IMR-90 (cell line): Measurements from ENCODE around the gene TRAPPC10. TPM values are rescaled to one million over a fixed set of nuclear protein-coding genes. Genes with fewer than 3 reads are reported as not detected.

Experiments
- ATAC-seq: fragments of 200-7000 bp; cut with Tn5 transposase; 2 replicates; pipeline ENCODE4 v1.9.1; 2020; ENCODE audit warnings: low read depth, mild to moderate bottlenecking, moderate library complexity
- BruUV-seq: library from RNA; stranded (reverse); fragments of 400-500 nt; replicated peaks from 2 replicates; lab custom pipeline; 2021; lab: Mats Ljungman, UMichigan
- CTCF ChIA-PET: fragments of 300-600 bp; formaldehyde crosslinking; extraction: SDS; loops from one replicate; lab custom pipeline; 2021; ENCODE audit warnings: antibody characterized with exemption; lab: Yijun Ruan, JAX
- POLR2A ChIA-PET: fragments of 300-600 bp; sonication (Branson Sonifier 250); formaldehyde crosslinking; loops from one replicate; lab custom pipeline; 2022; ENCODE audit warnings: antibody characterized with exemption; ENCODE audit not compliant: unreplicated experiment; lab: Charles Lee
- DNase-seq: peaks from one replicate; pipeline ENCODE4 v3.0.0; 2013
- H2AFZ ChIP-seq: replicated peaks from 2 replicates; pipeline ENCODE3; 2013; ENCODE audit warnings: low read length, mild to moderate bottlenecking; ENCODE audit not compliant: poor library complexity
- H2AK5ac ChIP-seq: 2 replicates; pipeline ENCODE4 v1.6.1; 2013; ENCODE audit warnings: low read depth, low read length, inconsistent platforms
- H2AK9ac ChIP-seq: replicated peaks from 2 replicates; pipeline ENCODE3; 2013; ENCODE audit warnings: mild to moderate bottlenecking, low read depth, low read length, moderate library complexity; ENCODE audit not compliant: poor library complexity
- H2BK120ac ChIP-seq: 2 replicates; pipeline ENCODE4 v1.6.1; 2013; ENCODE audit warnings: low read depth, low read length, inconsistent platforms
- H2BK15ac ChIP-seq: 3 replicates; pipeline ENCODE4 v1.6.1; 2013; ENCODE audit warnings: low read depth, low read length, inconsistent platforms
- H2BK20ac ChIP-seq: 2 replicates; pipeline ENCODE4 v1.6.1; 2013; ENCODE audit warnings: low read depth, mild to moderate bottlenecking, inconsistent platforms, low read length, moderate library complexity
- H2BK5ac ChIP-seq: 2 replicates; pipeline ENCODE4 v1.6.1; 2013; ENCODE audit warnings: mild to moderate bottlenecking, low read depth, low read length, inconsistent platforms; ENCODE audit not compliant: poor library complexity, severe bottlenecking
- H3K14ac ChIP-seq: replicated peaks from 2 replicates; pipeline ENCODE4 v1.6.1; 2013; ENCODE audit warnings: low read depth, low read length, inconsistent platforms
- H3K18ac ChIP-seq: 2 replicates; pipeline ENCODE4 v1.6.1; 2013; ENCODE audit warnings: low read depth, low read length, control low read depth
- H3K23ac ChIP-seq: 2 replicates; pipeline ENCODE4 v1.6.1; 2013; ENCODE audit warnings: low read depth, low read length, inconsistent platforms
- H3K27ac ChIP-seq: 2 replicates; pipeline ENCODE4 v1.5.1; 2013; ENCODE audit warnings: mild to moderate bottlenecking, control low read depth, low read length; ENCODE audit not compliant: insufficient read depth
- H3K27me3 ChIP-seq: 2 replicates; pipeline ENCODE4 v1.6.1; 2013; ENCODE audit warnings: low read length; ENCODE audit not compliant: control insufficient read depth, insufficient read depth
- H3K36me3 ChIP-seq: 2 replicates; pipeline ENCODE4 v1.6.1; 2013; ENCODE audit warnings: low read length, mixed read lengths; ENCODE audit not compliant: control insufficient read depth, insufficient read depth
- H3K4ac ChIP-seq: 2 replicates; pipeline ENCODE4 v1.6.1; 2013; ENCODE audit warnings: low read depth, low read length, inconsistent platforms
- H3K4me1 ChIP-seq: 2 replicates; pipeline ENCODE4 v1.6.1; 2013; ENCODE audit warnings: low read length, mixed read lengths; ENCODE audit not compliant: control insufficient read depth, insufficient read depth
- H3K4me2 ChIP-seq: 2 replicates; pipeline ENCODE4 v1.6.1; 2013; ENCODE audit warnings: low read depth, mild to moderate bottlenecking, control low read depth, low read length, moderate library complexity
- H3K4me3 ChIP-seq: 2 replicates; pipeline ENCODE4 v1.5.1; 2013; ENCODE audit warnings: low read depth, mild to moderate bottlenecking, control low read depth, low read length, moderate library complexity; ENCODE audit not compliant: insufficient read depth
- H3K56ac ChIP-seq: 2 replicates; pipeline ENCODE4 v1.6.1; 2013; ENCODE audit warnings: low read length, inconsistent platforms; ENCODE audit not compliant: insufficient read depth; ENCODE audit errors: extremely low read depth
- H3K79me1 ChIP-seq, 2 experiments: 2 replicates each; pipeline ENCODE4 v1.6.1; 2013; ENCODE audit warnings: low read length in 2 of 2, inconsistent platforms in 1 of 2, low read depth in 1 of 2
- H3K9ac ChIP-seq: 2 replicates; pipeline ENCODE4 v1.6.1; 2013; ENCODE audit warnings: low read depth, low read length, control low read depth
- H3K9me1 ChIP-seq: 2 replicates; pipeline ENCODE4 v1.6.1; 2013; ENCODE audit warnings: low read length, inconsistent platforms; ENCODE audit not compliant: insufficient read depth
- H3K9me3 ChIP-seq: 2 replicates; pipeline ENCODE4 v1.6.1; 2013; ENCODE audit warnings: low read length; ENCODE audit not compliant: control insufficient read depth, insufficient read depth
- H4K20me1 ChIP-seq: 2 replicates; pipeline ENCODE4 v1.6.1; 2013; ENCODE audit warnings: low read length, inconsistent platforms; ENCODE audit not compliant: insufficient read depth
- H4K5ac ChIP-seq: 2 replicates; pipeline ENCODE4 v1.6.1; 2013; ENCODE audit warnings: mild to moderate bottlenecking, low read depth, low read length, control low read depth
- H4K8ac ChIP-seq, 2 experiments: 2 replicates each; pipeline ENCODE4 v1.6.1; 2013; ENCODE audit warnings: low read depth in 2 of 2, low read length in 2 of 2, control low read depth in 1 of 2, inconsistent platforms in 1 of 2
- H4K91ac ChIP-seq: 2 replicates; pipeline ENCODE4 v1.6.1; 2013; ENCODE audit warnings: low read depth, low read length, inconsistent platforms; ENCODE audit not compliant: insufficient read depth
- MXI1 ChIP-seq: IDR thresholded peaks from 2 replicates; pipeline ENCODE4 v1.6.1; 2012; ENCODE audit warnings: low read depth, mild to moderate bottlenecking, low read length, moderate library complexity, borderline replicate concordance
- RCOR1 ChIP-seq: IDR thresholded peaks from 2 replicates; pipeline ENCODE4 v1.6.1; 2012; ENCODE audit warnings: mild to moderate bottlenecking, low read length, improper control_type of control experiment; ENCODE audit not compliant: insufficient replicate concordance
- USF2 ChIP-seq: fragments of 150-350 bp; IDR thresholded peaks from 2 replicates; pipeline ENCODE4 v1.6.1; 2017; ENCODE audit warnings: mild to moderate bottlenecking, antibody characterized with exemption, low read length, low read depth
- whole genome bisulfite sequencing, 2 experiments: methylation state at CpG; one replicate each; pipeline versions ENCODE4 v1.1.5 to v1.1.7; 2013; ENCODE audit warnings: missing lambda C conversion rate in 2 of 2; ENCODE audit not compliant: insufficient read length in 1 of 2; ENCODE audit errors: extremely low coverage in 2 of 2; 5-methylcytosine and 5-hydroxymethylcytosine counted together
- dilution Hi-C: fragments of 300-500 bp; cut with HindIII; formaldehyde crosslinking; loops from one replicate; pipeline ENCODE4 v1.14.3; 2018; ENCODE audit warnings: low sequenced_read_pairs; ENCODE audit not compliant: unreplicated experiment
- in situ Hi-C: fragments of 300-500 bp; cut with MboI; formaldehyde crosslinking; loops from 3 replicates; pipeline ENCODE4 v1.14.3; 2019; ENCODE audit warnings: low sequenced_read_pairs, inconsistent platforms, mixed read lengths
- intact Hi-C: fragments of 100-400 bp; cut with micrococcal nuclease; formaldehyde crosslinking; loops from 2 replicates; pipeline ENCODE4 v1.10.0; 2022
- polyA plus RNA-seq, 3 experiments: library from polyadenylated mRNA; depleted of rRNA; stranded (reverse); fragments of >200 nt; gene quantifications; 2 replicates each; pipeline ENCODE4 v1.2.3, GENCODE V29; 2012; ENCODE audit warnings: low replicate concordance in 1 of 3
- total RNA-seq: library from RNA; depleted of rRNA; stranded (reverse); fragments of >200 nt; gene quantifications from 2 replicates; pipeline ENCODE4 v1.2.3, GENCODE V29; 2012

Gene TRAPPC10
- total and polyA plus RNA-seq, 2 of the 4 experiments (the other 2 are of a cell fraction): 17.8 to 18.1 TPM

GRCh38 chr21:43983390-43983789, 28.7 kb upstream of the TRAPPC10 start:
- no peak overlapping the region for H3K23ac ChIP-seq
- H3K4me1 ChIP-seq: no peaks in the 10 kb centered on the region; the same call in 1 of the 2 replicates
- H2AFZ ChIP-seq: no peak overlapping the region
- H3K14ac ChIP-seq: no peak overlapping the region
- H3K9me3 ChIP-seq: no peaks in the 10 kb centered on the region
- H3K36me3 ChIP-seq: peaks cover 20% of the 10 kb centered on the region
- no peak overlapping the region for H3K4me3 ChIP-seq
- H3K27me3 ChIP-seq: no peaks in the 10 kb centered on the region
- no peak overlapping the region for H3K4ac ChIP-seq
- in situ Hi-C loops (no loop called here), intact Hi-C loops (no loop called here), dilution Hi-C loops (no loop called here)
- no peak overlapping the region for H3K18ac ChIP-seq
- DNase-seq (no peak), ATAC-seq (no peak)
- ChIA-PET CTCF (no interaction called here), POLR2A (no interaction called here)
- no peak overlapping the region for H2BK15ac ChIP-seq
- H2AK5ac ChIP-seq: no peak overlapping the region
- H2BK120ac ChIP-seq: no peak overlapping the region
- no peak overlapping the region for H4K8ac ChIP-seq
- TF ChIP-seq RCOR1: no peak
- no peak for TF ChIP-seq USF2
- TF ChIP-seq MXI1: no peak
- no TSS peak for BruUV-seq
- H4K5ac ChIP-seq: no peak overlapping the region
- no peak overlapping the region for H2AK9ac ChIP-seq
- no peak overlapping the region for H3K56ac ChIP-seq
- H2BK20ac ChIP-seq: no peak overlapping the region
- no peak overlapping the region for H2BK5ac ChIP-seq
- no peak overlapping the region for H3K9ac ChIP-seq
- no peak overlapping the region for H3K27ac ChIP-seq
- H4K91ac ChIP-seq: no peak overlapping the region
- no peaks in the 10 kb centered on the region for H3K9me1 ChIP-seq
- H4K20me1 ChIP-seq: no peaks in the 10 kb centered on the region; the same call in 1 of the 2 replicates
- WGBS, 2 experiments: 87% methylated on average over 7 of the region's 17 CpGs; no CpG with 5 or more reads in 1 of the 2 experiments
- no peak overlapping the region for H3K4me2 ChIP-seq
- H3K79me1 ChIP-seq: no peaks in the 10 kb centered on the region
